GM20000 (cell line): ENCODE measurements around the gene MYO19.

Experiments
- DNase-seq: peaks from one replicate; pipeline ENCODE4 v3.0.0; 2012; ENCODE audit warnings: low spot score
- TF ChIP-seq, protein P1 (sequence below): IDR thresholded peaks from 2 replicates; pipeline ENCODE4 v1.5.1; 2012; ENCODE audit warnings: mild to moderate bottlenecking, control low read depth; ENCODE audit errors: extremely low read depth, missing control alignments

Gene MYO19

DNA sequence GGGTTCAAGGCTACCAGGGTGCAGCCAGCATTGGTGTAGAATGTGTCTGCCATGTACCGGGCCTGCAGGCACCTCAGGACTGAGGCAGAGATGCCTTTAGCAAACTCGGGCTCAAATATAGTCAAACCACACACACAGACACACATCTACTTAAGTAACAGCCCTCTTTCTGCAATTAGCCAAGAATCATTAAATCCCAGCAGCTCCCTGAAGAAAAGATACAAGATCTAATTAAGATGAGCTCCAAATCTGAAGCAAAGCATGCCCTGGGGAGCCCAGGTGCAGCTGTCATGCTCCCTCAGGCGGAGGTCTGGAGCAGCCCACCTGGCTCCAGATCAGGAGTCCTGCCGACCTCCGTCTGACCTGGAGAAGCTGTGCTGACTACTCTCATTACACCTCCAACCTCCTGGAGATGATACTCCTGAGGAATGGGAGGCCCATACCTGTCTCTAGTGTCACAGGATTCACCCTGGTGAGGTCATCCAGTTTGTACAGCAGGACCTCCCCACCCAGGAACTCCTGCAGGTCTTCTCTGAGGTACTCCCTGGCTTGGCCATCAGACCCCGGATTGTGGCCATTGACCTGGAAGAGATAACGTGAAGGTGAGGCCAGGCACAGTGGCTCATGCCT lies 6.9 kb downstream of the MYO19 start:
- TF ChIP-seq, protein P1, sequence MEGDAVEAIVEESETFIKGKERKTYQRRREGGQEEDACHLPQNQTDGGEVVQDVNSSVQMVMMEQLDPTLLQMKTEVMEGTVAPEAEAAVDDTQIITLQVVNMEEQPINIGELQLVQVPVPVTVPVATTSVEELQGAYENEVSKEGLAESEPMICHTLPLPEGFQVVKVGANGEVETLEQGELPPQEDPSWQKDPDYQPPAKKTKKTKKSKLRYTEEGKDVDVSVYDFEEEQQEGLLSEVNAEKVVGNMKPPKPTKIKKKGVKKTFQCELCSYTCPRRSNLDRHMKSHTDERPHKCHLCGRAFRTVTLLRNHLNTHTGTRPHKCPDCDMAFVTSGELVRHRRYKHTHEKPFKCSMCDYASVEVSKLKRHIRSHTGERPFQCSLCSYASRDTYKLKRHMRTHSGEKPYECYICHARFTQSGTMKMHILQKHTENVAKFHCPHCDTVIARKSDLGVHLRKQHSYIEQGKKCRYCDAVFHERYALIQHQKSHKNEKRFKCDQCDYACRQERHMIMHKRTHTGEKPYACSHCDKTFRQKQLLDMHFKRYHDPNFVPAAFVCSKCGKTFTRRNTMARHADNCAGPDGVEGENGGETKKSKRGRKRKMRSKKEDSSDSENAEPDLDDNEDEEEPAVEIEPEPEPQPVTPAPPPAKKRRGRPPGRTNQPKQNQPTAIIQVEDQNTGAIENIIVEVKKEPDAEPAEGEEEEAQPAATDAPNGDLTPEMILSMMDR: no peak
- no peak for DNase-seq

DNA sequence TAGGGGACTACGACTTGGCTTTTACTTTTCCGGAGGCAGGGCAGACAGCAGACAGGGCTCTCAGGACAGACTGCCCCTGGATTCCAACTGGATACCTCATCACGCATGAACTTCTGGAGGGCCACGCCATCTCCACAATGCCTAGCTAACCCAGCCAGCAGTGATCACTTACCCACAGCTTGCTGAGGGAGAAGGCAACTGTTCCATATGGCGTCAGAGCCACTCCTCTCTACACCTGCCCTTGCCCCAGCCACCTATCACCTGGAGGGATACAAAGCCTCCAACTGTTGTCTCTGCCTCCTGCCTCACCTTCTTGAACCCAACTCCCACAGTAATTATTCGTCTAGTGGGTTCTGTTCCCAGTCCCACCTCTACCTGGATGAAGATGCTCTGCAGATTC lies 8.8 kb downstream of the MYO19 start:
- no peak for DNase-seq
- TF ChIP-seq, protein P1: no peak

DNA sequence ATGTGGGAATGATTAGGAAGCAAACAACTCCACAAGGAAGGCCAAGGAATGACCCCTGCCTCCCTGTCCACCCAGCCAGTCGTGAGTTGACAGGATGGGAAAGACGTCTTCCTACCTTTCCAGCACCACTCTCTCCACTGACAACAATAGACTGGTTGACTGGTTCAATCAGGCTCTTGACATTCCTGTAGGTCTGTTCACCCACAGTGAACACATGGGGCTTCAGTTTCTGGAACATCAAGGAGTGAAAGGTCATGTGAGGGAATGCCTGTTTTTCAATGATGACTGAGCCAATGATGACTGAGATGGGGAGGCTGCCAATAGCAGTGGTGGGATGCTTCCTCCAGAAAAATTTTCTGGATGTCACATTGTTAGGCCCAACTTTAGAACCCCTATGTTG lies 9.6 kb downstream of the MYO19 start:
- TF ChIP-seq, protein P1: no peak
- no peak for DNase-seq

DNA sequence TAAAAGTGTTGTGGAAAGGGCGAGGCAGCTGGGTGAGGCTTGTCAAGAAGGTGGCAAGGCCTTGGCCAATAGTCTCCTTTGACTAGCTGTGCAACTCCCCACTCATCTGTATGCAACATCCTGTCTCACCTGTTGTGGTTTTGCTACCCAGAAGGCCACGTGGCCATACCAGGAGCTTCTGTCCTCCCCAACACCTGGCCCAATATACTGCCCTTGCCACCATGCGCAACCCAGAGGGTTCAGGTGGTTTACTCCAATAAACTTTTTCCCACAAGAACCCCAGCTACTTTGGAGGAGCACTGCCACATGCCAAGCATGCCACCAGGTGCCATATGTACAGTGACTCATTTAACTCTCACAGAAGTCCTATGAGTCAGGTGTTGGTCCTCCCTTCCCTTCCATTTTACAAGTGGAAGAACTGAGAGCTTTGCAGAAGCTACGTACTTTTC lies 10.2 kb downstream of the MYO19 start:
- DNase-seq: no peak
- TF ChIP-seq, protein P1: no peak

DNA sequence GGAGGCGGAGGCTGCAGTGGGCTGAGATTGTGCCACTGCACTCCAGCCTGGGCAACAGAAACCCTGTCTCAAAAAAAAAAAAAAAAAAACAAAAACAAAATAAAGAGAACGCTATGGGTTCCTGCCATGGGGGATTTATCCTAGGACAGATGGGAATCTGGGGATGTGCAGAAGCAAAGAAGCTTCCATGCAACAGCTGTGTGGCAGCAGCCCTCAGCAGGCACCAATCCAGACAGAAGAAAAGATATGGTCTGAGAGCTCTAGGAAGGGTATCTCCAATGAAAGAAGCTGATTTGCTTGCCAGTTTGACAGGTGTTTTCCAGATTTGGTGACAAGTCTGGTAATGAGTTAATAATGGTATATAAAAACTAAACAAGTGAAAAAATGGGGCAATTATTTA lies 11.6 kb downstream of the MYO19 start:
- DNase-seq: no peak
- TF ChIP-seq, protein P1: no peak

DNA sequence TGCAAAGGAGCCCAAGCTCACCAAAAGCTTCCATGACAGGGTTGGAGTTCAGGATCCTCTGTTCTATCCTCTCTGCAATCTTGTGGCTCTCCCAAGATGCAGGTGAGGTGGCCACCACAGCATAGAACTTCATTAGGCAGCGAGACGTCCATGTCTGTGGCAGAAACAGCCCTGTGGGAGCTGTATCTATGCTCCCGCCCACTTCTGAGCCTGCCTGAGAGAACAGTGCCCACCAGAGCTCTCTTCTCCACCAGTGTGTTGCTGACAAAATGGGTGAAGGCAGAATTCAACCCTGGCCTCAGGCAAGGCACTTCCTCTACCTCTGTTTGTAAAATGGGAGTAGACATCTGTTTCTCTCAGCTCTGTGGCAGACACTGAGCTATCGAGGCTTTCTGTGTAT lies 18.8 kb downstream of the MYO19 start:
- TF ChIP-seq, protein P1: no peak
- DNase-seq: no peak

DNA sequence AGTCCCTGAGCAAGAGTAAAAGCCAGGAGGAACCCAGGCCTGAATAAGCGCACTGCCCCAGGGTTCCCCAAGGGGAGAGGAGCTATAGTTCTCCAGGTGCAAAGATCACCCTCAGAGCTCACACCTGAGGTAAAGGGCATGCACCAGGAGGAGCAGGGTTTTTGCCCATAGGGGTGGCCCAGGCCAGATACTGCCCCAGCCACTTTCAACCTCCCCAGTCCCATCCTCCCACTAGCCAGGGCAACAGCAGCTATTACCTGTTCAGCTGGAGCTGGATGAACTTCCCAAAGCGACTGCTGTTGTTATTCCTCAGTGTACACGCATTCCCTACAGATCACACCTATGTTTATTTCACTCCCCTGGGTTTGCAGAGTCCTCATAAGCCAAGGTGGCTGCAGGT lies 19.8 kb downstream of the MYO19 start:
- no peak for DNase-seq
- TF ChIP-seq, protein P1: no peak
